ENCODE results near the gene H2BK1.

The H2BK1 gene

DNA sequence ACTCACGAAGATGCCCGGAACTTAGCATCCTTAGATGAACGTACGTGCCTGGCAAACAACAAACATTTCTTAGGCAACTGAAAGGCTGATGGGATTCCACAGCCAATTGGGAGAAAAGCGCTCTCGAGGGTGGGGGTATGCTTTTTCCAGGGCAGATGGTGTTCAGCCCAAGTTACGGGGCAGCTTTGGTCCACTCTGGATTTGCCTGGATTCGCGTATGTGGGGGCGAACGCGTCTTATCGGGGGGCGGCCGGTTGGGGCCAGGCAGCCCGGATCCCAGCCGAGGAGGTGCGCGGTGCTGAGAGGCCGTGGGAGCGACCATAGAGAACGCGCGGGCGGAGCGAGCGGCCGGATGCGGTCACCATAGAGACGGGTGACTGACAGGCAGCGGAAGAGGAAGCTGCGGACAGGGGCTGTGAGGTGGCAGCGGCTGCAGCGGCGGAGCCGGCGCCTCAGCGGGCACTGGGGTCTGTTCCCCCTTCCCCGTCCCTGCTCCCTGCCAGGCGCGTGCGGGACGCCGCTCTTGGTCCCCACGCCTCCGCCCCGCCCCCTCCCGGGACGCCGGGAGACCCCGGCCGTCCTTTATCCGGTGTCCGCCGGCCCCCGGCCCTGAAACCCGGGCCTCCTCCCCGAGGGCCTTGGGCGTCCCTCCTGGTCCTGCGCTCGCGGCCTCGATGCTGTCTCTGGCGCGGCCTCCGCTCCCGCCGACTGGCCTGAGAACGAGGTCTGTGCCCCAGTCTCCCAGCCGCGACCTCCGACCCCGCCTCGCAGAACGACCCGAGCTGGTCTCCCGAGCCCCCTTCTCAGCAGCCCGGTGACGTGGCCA, 22.0 kb upstream of the H2BK1 start, which contains the start of gene CHPF2:
Gene CHPF2 (plus strand): TSS at position 393 of the 826 bp plus-strand sequence. CDS start 1,529 bp downstream, outside the sequence.
- peak; percentile 87 for DNase-seq (ENCODE audit: low spot score)

DNA sequence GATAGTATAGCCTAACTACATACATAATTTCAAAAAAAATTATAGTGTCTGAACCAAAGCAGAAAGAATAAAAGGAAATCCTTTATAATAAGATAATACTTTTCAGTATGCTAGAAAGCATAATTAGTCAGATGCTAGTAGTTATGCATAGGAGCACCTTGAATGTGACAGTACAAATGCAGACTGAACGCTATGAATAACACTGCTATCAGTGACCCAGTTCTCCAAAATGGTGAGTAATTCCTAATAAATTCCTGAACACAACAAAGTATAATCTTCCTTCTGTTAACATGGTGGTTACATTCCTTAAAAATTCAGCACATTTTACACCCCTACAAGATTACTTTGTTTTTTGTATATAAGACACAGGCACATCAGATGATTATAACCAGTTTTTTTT, 20.8 kb upstream of the H2BK1 start:
- DNase-seq (ENCODE audit: low spot score) = no peak

DNA sequence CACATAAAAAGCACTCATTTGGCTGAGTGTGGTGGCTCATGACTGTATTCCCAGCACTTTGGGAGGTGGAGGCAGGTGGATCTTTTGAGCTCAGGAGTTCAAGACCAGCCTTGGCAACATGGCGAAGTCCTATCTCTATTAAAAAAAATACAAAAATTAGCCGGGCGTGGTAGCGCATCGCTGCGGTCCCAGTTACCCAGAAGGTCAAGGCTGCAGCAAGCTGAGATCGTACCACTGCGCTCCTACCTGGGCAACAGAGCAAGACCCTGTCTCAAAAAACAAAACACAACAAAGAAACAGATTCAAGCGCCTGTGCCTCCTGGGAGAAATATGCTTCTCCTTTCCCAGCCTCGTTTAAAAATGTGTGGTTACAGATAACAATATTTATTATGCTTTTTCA, 19.0 kb upstream of the H2BK1 start:
- DNase-seq (ENCODE audit: low spot score) = no peak

DNA sequence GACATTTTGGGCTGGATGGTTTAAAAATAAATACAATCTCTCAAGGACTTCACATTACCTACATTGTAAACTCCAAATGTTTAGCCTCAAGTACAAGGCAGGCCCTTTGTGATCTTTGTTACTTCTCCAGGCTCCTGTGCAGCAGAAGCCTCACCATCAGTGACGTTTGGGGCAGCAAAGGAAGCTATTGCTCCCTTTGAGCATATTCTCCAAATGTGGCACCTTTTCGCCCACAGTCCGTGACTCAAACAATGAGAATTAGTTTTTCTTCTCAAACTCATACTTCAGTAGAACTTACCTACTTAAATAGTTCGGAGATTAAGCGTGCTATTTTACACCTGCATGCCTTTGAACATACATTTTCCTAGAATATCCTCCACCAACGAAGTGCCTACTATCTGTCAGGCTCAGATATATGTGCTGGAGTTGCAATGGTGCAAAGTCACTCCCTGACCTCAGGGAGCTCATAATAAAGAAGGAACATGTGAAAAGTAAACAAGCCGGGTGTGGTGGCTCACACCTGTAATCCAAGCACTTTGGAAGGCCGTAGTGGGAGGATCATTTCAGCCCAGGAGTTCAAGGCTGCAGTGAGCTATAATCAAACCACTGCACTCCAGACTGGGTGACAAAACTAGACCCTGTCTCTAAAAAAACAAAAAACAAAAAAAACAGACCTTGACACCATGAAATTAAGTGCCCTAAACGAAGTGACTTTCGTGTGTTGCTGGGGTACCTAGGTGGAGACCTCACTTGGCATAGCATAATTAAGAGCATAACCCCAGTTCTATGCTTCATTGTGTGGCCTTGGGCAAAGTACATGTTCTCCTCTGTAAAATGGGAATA, 18.0 kb upstream of the H2BK1 start:
- DNase-seq (ENCODE audit: low spot score) = no peak

DNA sequence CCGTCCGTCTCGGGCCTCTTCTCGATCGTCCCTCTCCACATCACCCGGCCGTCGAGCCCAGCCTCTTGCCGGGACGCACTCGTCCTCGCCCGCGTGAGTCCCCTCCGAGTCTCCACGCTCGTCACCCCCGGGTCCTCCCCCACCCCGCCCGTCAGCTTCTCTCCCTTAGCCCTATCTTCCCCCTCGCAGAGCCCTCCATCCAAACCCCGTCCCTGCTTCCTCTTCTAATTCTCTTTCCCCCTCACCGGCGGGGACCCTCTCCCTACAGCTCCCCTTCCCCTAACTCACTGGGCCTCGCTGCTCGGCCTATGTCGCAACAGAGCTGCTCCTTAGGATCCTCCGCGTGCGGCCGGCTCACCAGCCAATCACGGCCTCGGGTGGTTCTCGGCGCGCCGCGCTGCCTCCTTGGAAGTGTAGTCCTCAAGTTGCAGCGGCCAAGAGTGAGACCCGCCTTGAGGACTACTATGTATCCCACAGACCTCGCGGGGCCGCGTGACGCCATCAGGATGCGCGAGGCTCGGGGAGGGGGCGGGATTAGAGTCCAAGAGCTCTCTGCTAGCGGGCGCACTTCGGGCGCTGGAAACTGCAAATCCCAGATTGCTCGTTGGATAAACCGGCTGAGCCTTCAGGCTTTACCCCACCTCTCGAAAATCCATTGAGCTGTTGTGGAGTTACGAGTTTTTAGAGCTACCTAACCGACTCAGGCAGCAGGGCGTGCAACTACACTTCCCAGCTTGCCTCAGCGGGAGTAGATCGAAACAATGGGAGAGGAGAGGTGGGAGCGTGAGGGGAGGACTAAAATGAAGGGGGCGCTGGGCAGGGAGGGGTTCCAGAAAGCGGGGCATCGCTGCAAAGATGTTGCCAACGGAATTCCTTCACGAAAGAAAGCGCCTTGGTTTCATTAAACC, 16.8 kb upstream of the H2BK1 start, which contains the start of gene ABCF2:
Gene ABCF2 (minus strand): TSS at position 331 of the 908 bp plus-strand sequence. CDS start 747 bp downstream, outside the sequence.
- DNase-seq (ENCODE audit: low spot score) = peak; percentile 97

DNA sequence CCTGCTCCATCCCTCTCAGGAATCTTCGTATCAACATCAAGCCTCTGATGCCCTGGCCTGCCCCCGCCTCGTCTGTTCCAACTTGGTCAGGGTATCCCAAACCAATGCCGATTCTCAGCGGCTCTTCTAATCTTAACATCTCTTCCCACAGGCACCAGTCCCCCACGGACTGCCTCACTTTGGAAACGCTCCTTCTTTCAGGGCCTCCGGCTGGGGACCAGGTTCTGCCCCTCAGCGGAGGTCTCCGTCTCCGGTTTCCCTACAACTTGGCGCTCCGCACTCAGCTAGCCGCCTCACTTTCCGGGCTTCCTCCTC, 16.2 kb upstream of the H2BK1 start:
- no peak for DNase-seq (ENCODE audit: low spot score)

DNA sequence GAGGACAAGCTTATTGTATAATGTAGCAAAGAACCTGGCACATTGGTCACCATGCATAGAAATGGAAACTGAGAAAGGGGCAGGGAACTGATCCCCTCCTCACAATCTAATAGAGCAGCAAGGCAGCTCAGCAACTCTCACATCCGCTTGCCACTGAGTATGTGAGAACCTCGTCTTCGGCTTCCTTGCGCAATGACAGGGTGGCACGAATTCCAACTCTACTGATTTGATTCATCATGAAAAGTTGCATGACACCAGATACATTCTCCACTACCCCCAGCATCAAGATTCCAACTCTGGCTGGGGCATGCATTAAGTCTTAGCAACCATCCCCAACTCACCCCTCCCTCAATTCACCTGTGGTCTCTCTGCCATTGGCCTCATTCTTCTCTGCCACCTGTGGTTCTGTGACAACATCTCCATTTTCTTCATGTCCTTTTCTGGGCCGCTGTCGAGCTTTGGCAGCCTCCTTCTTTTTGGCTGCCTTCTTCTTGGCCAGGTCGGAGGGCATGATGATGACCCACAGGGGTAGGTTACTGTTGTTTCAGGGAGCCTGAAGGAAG, 15.7 kb upstream of the H2BK1 start:
- DNase-seq (ENCODE audit: low spot score) = no peak

DNA sequence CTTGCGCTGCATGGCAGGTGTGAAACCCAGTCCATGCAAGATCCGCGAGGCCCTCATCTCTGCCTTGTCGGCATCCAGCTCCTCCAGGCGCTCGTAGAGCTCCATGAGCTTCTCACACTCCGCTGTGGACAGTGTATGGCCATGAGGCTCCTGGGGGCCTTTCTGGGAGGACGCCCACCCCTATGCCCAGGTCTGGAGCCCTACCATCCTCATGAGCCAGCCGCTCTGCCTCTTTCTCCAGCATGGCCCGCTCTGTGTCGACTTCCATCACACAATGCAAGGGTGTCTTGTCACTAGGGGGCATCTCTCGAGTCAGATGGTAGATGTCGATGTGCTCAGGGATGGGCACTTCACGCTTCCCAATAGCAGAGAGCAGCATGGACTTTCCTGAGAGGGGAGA, 13.4 kb upstream of the H2BK1 start:
- DNase-seq (ENCODE audit: low spot score) = no peak

DNA sequence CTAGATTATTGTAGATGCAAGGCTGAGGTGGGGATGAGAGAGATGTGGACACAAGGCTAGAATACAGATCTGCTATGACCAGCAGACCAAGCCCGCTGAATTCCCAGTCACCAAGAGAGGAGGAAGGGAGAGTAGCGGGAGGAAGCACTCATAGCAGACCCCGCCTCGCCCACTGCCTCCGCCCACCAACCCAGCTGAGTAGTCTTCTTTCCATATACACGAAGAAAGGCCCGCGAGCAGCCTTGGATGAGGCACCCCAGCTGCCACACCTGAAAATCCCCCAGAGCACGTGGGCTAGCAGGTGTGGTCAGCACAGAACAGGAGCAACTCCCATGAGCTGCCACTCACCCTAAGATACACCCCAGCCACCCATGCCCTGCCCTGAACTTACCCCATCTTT, 7.9 kb upstream of the H2BK1 start:
- no peak for DNase-seq (ENCODE audit: low spot score)

DNA sequence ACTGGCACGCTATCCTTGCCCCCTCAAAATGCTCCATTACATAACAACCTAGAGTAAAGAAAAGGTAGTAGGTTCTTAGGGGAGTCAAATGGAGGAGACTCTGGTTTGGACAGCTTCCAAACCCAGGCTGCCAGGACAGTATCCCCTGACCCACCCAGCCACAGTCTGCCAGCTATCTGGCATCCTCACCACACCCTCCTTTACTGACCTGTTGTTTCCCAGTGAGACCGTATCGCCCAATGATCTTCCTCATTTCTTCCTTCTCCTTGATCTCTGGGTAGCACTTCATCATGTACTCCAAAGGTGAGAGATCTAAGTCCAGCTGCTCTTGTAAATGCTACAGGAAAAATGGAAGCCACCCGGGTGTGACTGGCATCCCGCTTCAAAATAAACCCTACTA, 5.1 kb upstream of the H2BK1 start:
- no peak for DNase-seq (ENCODE audit: low spot score)

DNA sequence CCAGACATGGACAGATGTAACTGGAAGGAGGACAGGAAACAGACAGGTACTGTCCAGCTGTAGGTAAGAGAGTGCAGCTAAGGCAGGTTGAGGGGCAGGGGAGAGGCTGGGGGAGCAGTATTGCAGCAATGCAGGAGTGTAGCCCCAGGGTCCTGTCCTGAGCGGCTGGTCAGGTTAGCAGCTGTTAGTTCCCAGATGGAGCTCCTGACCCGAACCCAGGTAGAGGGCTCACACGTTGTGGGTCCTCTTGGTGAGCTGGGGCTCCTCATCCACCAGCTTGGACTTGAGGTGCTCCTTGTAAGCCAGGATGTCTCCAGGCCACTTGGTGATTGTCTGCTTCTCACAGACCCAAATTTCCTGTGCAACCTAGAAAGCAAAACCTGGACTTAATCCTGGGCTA, 3.5 kb upstream of the H2BK1 start:
- DNase-seq (ENCODE audit: low spot score) = no peak

DNA sequence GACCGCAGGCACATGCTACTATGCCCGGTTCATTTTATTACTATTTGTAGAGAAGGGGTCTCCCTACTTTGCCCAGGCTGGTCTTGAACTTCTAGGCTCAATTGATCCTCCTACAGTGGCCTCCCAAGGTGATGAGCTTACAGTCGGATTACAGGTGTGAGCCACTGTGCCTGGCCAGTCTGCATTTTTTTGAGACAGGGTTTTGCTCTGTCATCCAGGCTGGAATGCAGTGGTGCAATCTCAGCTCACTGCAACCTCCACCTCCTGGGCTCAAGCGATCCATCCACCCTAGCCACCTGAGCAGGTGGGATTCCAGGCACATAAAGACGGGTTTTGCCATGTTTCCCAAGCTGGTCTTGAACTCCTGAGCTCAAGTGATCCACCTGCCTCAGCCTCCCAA, 2.3 kb upstream of the H2BK1 start:
- no peak for DNase-seq (ENCODE audit: low spot score)

DNA sequence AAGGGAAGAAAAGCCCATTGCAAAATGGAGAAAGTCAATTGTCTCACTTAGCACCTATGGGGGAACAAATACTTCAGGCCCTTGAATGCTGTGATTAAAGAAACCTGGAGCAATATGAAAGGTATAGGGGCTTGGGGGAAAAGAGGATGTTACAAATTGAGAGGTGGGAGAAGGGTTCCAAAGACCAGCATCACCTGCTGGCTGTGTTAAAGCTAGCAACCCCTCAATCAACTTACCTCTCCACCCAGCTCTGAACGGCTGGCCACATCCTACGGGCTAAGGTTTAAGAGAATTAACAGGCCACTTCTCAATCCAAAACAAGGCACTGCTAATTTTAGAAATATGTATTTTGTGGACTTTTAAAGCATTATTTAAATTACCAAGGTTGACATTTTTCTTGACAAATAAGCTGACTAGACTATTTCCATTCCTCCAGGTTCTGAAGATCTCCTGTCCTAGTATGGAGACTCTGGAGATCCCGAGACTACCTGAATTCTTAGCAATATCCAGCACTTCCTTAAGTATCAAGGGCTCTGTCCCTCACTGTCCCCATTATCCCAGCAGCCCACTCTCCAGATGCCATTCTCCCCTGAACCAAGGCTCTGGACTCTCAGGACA, 976 bp upstream of the H2BK1 start:
- no peak for DNase-seq (ENCODE audit: low spot score)

DNA sequence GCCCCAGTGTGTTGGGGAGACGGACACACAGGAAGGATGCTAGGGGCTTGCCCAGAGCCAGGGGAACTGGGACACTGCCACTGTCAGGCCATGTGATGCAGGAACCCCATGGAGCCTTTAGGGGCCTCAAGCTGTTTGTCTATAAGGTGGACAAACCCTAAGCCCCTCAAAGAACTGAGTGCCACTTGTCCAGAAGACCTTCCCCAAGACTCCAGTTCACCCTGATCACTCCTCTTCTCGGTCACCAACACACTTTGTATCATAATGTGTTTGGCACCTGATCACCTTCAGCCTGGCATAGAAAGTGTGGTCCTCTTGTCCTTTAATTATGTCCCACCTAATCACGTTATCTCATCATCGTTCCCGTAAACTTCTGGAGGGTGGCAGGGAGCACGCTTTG, 700 bp downstream of the H2BK1 start:
- DNase-seq (ENCODE audit: low spot score) = no peak

DNA sequence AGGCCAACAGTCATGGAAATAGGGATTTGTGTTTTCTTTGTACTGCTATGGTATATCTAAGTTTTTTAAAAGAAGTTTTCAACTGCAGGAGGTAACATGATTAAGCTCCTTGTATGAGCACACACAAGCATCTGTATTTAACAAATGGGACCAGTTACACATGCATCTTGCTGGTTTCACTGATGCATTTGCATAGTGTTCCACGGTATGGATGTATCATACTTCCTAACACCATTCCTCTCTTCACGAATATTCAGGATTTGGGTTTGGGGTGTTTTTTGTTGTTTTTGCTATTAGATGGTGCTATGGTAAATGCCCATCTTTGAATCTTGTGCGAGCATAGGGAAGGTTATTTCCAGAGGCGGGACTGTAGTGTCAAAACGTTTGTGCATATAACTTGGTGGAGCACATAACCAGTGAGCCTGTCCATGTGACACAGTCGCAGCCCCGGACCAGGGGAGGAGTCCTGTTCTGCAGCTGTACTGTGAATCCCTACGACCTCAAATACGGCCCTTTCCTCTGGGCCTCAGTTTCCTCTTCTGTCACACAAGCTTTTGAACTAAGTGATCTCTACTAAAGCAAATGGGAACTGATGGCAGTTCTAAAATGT, 1.9 kb downstream of the H2BK1 start:
- no peak for DNase-seq (ENCODE audit: low spot score)

DNA sequence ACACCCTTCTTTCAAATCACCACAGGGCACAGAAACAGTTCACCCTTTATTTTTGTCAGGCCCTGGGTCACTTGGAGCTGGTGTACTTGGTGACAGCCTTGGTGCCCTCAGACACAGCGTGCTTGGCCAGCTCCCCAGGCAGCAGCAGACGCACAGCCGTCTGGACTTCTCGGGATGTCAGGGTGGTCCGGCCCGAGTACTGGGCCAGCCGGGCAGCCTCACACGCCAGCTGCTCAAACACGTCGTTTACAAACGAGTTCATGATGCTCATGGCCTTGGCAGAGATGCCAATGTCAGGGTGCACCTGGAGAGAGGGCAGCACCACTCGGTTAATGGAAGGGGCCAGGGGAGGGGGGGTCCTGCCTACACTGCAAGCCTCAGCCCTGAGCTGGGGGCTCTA, 2.5 kb downstream of the H2BK1 start:
- DNase-seq (ENCODE audit: low spot score) = no peak

DNA sequence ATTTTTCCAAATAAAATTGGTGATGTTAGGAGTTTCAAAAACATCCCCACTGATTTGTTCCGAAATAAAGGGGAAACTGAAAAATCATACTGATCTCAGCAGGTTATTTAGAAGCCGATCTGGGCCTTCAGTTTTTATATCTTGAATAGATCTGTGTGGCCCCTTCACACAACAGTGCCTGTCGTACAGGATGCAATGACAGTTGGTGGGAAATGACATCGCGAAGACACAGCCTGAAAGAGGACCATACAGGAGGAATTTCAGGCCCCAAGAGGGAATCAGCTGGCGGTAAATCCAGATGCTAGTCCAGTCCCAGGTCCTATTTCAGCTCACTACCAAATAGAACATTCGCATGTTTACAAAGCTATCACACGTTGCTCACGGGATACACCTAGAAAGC, 3.0 kb downstream of the H2BK1 start:
- no peak for DNase-seq (ENCODE audit: low spot score)

DNA sequence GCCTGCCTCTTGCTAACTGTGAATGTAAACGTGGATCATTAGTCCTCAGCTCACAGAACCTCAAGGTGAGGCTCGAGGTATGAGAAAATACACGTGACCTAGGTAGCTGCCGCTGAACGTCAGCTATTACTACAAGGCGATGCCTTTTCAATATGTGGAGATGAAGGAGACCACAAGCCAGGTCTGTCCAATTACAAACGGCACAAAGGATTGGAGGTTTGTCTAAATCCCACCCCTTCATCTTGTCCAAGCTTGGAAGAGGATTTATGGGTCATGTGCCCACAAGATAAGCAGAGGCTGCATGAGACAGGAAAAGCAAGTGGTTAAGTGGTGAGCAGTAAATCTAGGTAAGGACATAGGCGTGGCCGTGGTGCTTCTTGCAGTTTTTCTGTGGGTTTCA, 3.4 kb downstream of the H2BK1 start:
- DNase-seq (ENCODE audit: low spot score) = peak; percentile 23

DNA sequence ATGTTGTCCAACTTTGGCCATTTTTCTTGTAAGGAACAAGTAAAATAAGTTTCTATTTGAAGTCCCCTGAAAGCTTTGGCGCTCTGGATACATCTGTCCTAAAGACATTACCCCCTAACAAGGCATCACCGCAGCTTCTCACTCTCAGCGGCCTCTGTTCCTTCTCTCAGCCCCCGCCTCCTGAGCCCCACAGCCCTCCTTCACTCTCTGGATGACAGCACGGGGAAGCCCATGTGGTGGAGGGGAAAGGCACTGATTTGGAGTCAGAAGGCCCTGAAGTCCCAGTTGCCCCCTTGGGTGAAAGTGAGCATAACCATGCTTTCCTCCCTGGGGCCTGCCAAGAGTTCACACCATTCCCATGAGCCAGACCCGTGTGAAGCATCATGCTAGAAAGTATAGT, 4.6 kb downstream of the H2BK1 start:
- DNase-seq (ENCODE audit: low spot score) = no peak

DNA sequence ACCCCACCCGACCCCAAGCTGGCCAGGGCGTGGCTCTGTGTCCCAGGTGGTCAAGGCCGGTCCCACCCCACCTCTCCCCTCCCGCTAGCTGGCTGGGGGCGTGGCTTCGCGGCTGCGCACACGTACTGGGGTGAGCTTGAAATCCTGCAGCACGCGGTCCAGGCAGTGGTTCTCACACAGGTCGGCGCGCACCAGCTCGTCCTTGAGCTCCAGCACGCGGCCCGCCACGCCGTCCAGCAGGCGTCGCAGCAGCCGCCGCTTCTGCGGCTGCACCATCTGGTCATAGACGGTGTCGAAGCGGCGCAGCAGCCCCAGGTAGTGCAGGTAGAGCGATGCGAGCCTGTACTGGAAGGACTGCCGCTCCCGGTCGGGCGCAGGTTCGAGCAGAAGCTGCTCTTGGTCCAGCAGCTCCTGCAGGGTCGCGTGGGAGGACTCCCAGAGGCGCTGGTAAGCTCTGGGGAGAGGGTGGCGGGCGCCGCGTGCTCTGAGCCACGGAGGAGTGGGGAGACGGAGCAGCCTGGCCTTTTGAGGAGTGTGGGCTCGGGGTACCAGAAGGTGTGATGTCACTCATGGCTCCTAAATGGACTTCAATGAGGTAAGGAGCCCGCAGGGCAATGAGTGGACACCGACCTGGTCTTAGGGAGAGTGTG, 5.8 kb downstream of the H2BK1 start:
- no peak for DNase-seq (ENCODE audit: low spot score)

DNA sequence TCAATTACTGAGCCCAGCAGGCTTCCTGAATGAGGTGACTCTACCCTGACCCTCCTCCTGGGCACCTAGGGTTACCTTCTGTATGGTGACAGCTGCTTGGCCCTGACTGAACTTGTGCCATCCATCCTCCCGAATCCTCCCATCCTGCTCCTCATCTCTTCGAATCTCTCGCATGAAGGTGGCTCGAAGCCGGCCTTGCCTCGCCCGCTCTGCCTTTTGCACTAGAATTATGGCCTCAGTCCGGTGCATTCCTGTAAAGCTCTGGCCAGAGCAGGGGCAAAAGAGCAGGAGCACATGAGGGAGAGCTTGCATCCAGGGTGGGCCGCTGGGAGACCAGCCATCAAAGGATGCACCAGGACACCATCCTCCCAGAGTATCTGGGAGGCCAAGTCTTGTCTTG, 7.5 kb downstream of the H2BK1 start:
- no peak for DNase-seq (ENCODE audit: low spot score)

All from CD4-positive, alpha-beta T cell treated with Interleukin-15 for 4 hours (primary cell).